HG03095 (cell line): ENCODE results near the gene TNRC6A.
"Not testable (repeated sequence)": the region's sequence is repeated elsewhere in the genome, so short reads cannot be mapped to it uniquely, and the experiment has no call there.

Source experiments
- ATAC-seq: cut with Tn5 transposase; IDR thresholded peaks from one replicate; pipeline ENCODE4 v1.9.1; 2021; ENCODE audit warnings: moderate library complexity; ENCODE audit not compliant: unreplicated experiment

The TNRC6A gene

GRCh38 chr16:24729243-24729950 lies at the start of gene TNRC6A:
TNRC6A (plus strand) TSS chr16:24729651; CDS start chr16:24729842, 191 bp downstream.
- peak; percentile 85 for ATAC-seq

- no peak for ATAC-seq
Observed at GRCh38 chr16:24681793-24682192, 47.7 kb upstream of the TNRC6A start.

DNA sequence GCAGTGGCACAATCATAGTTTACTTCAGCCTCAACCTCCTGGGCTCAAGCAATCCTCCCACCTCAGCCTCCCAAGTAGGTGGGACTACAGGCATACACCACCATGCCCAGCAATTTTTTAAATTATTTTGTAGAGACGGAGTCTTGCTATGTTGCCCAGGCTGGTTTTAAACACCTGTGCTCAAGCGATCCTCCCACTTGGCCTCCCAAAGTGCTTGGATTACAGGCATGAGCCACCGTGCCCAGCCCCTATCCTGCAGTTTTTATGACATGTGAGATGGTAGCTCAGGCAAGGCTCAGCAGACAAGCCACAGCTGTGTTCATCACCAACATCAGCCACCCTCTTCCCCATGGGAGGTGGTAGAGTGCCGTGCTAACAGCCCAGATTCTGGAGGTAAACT lies 46.2 kb upstream of the TNRC6A start:
- ATAC-seq = no peak

DNA sequence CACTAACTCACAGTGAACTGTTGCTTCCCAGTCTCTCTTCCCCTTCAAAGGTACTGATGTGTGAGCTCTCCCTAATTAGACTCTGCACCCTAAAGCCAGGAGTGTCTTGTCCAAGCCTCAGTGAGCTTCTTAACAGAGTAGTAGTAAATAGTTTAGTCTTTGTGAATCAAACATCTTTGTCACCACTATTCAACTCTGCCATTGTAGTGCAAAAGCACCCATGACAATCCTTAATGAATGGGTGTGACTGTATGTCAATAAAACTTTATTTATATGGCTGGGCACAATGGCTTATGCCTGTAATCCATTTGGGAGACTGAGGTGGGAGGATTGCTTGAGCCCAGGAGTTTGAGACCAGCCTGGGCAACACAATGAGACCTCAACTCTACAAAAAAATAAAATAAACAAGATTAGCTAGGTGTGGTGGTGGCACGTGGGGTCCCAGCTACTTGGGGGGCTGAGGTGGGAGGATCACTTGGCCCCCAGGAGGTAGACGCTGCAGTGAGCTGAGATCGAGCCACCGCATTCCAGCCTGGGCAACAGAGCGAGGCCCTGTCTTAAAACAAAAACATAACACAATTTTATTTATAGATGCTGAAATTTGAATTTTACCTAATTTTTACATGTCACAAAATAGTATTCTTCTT lies 45.5 kb upstream of the TNRC6A start:
- ATAC-seq = no peak

GRCh38 chr16:24685539-24686432 lies 43.7 kb upstream of the TNRC6A start:
- no peak for ATAC-seq

DNA sequence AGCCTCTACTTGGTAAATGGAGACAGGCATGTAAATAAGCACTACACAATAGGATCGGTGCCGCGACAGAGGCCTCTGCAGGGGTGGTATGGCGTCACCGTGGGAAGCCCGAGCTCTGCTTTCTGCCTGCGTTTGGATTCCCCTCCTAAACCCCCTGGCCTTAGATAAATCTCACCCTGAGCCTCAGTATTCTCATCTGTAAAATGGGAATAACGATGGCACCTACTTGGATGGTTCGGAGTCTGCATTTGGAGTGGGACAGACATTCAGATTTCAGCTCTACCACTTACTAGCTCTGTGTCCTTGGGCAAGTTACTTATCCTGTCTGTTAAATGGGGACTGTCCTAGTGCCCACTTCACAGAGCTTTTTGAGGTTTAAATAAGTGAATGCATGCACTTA lies 42.8 kb upstream of the TNRC6A start:
- no peak for ATAC-seq

DNA sequence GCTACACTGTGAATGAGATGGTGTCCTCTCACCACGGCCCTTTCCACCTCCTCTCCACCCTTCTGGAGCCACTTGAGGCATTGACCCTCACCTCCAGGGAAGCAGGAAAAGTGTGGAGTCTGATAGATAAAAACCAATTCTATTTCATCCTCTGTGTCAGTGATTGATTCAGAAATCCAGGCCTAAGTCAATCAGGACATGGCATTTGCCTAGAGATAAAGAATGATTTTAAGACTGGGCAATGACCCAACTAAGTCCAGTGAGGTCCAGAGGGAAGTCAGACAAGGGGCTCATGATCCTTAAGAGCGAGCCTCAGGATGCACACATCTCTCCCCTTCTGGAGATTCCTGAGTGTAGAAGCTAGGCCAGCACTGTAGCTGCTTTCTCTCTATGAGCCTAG lies 41.1 kb upstream of the TNRC6A start:
- no peak for ATAC-seq

DNA sequence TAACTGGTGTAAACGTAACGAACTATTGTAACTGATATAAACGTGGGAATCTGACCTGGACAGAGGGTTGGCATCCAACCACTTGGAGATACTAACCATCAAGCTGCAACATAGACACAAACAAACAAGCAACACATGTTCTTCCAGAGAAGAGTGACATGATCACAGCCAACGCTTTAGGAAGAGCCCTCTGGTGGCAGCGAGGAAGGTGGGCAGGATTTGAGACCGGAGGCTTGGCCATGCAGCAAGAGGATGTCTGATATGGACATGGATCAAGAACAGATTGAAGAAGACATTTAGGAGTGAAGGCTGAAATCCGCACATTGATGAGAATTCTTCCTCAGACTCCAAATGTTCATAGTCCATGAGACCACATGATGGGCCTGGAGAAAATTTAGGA lies 40.3 kb upstream of the TNRC6A start:
- no peak for ATAC-seq

- ATAC-seq = no peak
Observed at GRCh38 chr16:24692854-24693253, 36.6 kb upstream of the TNRC6A start.

DNA sequence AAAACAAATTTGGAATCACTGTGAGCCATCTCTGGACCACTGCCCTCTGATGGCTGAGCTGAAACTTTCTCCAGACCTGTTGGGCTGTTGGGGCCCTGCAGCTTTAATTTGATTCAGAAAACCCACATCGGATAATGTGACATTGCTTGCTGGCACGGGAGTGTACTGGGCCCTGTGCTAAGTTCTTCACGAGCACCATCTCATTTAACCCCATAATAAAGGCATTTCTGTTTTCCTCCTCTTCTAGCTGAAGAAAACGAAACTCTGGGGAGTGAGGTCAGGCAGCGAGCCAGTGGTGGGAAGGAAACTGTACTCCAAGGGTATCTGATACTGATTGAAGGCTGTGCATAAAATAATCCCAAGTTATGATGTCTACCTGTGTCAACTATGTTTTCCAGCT lies 34.5 kb upstream of the TNRC6A start:
- ATAC-seq = no peak

DNA sequence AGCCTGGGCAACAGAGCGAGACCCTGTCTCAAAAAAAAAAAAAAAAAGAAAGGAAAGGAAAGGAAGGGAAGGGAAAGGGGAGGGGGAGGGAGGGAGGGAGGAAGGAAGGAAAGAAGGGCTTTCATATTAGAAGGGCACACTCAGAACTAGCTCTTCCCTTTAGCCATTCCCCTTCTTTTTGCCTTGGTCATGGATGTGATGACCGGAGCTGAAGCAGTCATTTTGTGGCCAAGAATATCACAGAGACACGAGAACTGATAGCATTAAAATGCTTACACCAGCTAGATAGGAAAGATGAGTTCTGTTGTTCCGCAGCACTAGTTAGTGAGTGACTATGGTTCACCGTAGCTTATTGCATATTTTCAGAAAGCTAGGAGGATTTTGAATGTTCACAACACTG lies 32.8 kb upstream of the TNRC6A start:
- ATAC-seq = no peak

DNA sequence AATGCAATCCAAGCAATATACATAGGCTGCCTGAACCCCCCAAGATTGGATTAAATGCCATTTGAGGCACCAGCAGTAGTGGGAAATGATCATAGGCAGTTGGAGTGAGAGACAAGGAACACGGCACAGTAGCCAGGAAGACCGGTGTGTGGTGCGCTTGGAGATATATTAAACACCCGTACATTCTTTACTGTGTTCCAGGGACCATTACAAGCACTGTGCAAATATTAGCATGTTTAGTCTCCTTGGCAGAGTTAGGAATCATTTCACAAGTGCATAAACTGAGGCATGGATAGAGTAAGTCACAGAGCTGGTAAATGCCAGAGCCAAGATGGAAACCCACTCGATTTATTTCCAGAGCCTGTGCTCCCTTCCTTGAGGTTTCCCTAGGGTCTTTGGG lies 31.1 kb upstream of the TNRC6A start:
- no peak for ATAC-seq

DNA sequence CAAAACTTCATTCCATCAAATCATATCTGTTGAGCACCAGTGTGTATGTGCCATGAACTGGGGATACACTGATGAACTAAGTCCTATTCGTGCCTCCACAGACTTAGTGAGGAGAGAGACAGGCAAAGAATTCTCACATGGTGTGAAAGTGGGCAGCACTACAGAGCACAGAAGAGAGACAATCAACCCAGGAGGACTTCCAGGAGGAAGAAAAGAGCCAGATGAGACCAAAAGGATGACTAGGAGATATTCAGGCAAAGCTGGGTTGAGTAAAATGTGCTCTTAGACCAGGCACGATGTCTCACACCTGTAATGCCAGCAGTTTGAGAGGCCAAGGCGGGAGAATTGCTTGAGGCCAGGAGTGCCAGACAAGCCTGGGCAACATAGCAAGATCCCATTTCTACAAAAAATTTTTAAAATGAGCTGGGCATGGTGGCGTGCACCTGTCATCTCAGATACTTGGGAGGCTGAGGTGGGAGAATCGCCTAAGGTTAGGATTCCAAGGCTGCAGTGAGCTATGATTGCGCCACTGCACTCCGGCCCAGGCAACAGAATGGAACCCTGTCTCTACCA lies 30.2 kb upstream of the TNRC6A start:
- no peak for ATAC-seq

GRCh38 chr16:24700549-24701392 lies 28.7 kb upstream of the TNRC6A start:
- ATAC-seq = no peak

- no peak for ATAC-seq
Observed at GRCh38 chr16:24701521-24701951, 27.9 kb upstream of the TNRC6A start.

- not testable (repeated sequence) for ATAC-seq
Observed at GRCh38 chr16:24707760-24708159, 21.7 kb upstream of the TNRC6A start.

DNA sequence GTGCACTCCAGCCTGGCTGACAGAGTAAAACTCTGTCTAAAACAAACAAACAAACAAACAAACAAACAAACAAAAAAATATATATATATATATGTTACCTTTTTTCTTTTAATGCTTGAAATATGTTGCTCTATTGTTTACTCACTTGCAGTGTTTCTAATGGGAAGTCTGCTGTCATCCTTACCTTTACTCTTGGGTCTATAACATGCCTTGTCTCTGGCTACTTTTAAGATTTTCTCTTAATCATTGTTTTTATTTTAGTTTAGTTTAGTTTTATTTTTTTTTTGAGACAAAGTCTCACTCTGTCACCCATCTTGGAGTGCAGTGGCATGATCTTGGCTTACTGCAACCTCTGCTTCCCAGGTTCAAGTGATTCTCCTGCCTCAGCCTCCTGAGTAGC lies 16.1 kb upstream of the TNRC6A start:
- ATAC-seq = no peak

- no peak for ATAC-seq
Observed at GRCh38 chr16:24717411-24717810, 12.0 kb upstream of the TNRC6A start.

DNA sequence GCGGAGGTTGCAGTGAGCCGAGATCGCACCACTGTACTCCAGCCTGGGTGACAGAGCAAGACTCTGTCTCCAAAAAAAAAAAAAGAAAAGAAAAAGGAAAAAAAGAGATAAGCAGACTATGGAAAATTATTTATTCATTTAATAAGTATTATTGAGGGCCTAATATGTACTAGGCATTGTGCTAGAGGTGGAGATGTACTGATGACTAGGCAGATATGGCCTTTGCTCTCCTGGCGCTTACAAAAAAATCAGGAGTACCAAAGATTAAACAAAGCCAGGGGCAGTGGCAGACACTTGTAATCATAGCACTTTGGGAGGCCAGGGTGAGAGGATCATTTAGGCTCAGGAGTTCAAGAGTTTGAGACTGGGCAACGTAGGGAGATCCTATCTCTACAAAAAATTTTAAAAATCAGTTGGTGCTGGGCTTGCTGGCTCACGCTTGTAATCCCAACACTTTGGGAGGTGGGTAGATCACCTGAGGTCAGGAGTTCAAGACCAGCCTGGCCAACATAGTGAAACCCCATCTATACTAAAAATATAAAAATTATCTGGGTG lies 10.4 kb upstream of the TNRC6A start:
- no peak for ATAC-seq

DNA sequence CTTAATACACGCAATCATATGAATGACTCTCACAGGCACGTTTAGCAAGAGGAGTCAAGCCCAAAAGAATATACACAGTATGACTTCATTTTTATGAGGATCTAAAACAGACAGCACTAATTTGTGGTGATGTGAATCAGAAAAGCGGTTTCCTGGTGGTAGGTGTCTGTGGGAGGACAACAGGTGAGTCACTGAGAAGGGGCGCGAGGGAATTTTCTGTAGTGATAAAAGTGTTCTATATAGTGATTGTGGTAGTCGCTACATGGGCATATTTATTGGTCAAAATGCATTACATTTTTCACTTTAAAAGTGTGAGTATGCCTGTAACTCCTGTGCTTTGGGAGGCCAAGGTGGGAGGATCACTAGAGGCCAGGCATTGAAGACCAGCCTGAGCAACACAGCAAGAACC lies 7.6 kb upstream of the TNRC6A start:
- no peak for ATAC-seq
